ENCODE data around the gene NHERF1. TPM values are rescaled to one million over a fixed set of nuclear protein-coding genes. Genes with fewer than 3 reads are reported as not detected.

The NHERF1 gene
- total RNA-seq, 1 experiment from 2014 or later: 90.8 TPM

- no peaks in the 10 kb centered on the region for H3K9me3 ChIP-seq (ENCODE audit: control insufficient read depth, insufficient read depth, low read depth, low read length)
- in situ Hi-C loops (cut with HindIII; ENCODE audit: low pct_unique_long_range_greater_than_20kb, low sequenced_read_pairs) (no loop called here), intact Hi-C loops (cut with micrococcal nuclease; ENCODE audit: unreplicated experiment) (no loop called here)
- ChIA-PET CTCF (no interaction called here), POLR2A (no interaction called here)
- no peaks in the 10 kb centered on the region for H3K36me3 ChIP-seq (ENCODE audit: control insufficient read depth, insufficient read depth, low read length)
- TF ChIP-seq POLR2AphosphoS5 (IDR thresholded peaks at IDR 0.05; ENCODE audit: low read depth, low read length): no peak
- no peak for TF ChIP-seq CTCF (IDR thresholded peaks at IDR 0.05)
- TF ChIP-seq SIN3A (IDR thresholded peaks at IDR 0.05; ENCODE audit: borderline replicate concordance, insufficient read depth, low read depth, low read length): no peak
- TF ChIP-seq TCF7L2 (IDR thresholded peaks at IDR 0.05; ENCODE audit: low read depth, low read length): no peak
- TF ChIP-seq REST (IDR thresholded peaks at IDR 0.05; ENCODE audit: insufficient read depth in 1 of 2, low read depth in 2 of 2, low read length in 1 of 2): no peak
- no TSS peak for BruUV-seq (replicated peaks)
- H3K27me3 ChIP-seq (ENCODE audit: control insufficient read depth, insufficient read depth, low read length): no peaks in the 10 kb centered on the region
- H3K4me3 ChIP-seq (ENCODE audit: low read depth in 2 of 2, low read length in 2 of 2): no peak overlapping the region
- no peak overlapping the region for H3K27ac ChIP-seq (ENCODE audit: low read length)
- H3K4me1 ChIP-seq (ENCODE audit: control insufficient read depth, insufficient read depth, low read length): no peaks in the 10 kb centered on the region
- DNase-seq (ENCODE audit: low read depth, low spot score): no peak
- ATAC-seq: no peak
Observed at GRCh38 chr17:74728702-74729075, 19.7 kb upstream of the NHERF1 start.

- Histone ChIP-seq H3K9me3 (ENCODE audit: control insufficient read depth, insufficient read depth, low read depth, low read length) (no peaks in the 10 kb centered on the region), H3K4me1 (ENCODE audit: control insufficient read depth, insufficient read depth, low read length) (no peaks in the 10 kb centered on the region), H3K36me3 (ENCODE audit: control insufficient read depth, insufficient read depth, low read length) (no peaks in the 10 kb centered on the region), H3K27ac (ENCODE audit: low read length) (no peak overlapping the region), H3K27me3 (ENCODE audit: control insufficient read depth, insufficient read depth, low read length) (no peaks in the 10 kb centered on the region), H3K4me3 (ENCODE audit: low read depth in 2 of 2, low read length in 2 of 2) (no peak overlapping the region)
- ChIA-PET POLR2A (no interaction called here), CTCF (no interaction called here)
- no peak for DNase-seq (ENCODE audit: low read depth, low spot score)
- intact Hi-C loops (cut with micrococcal nuclease; ENCODE audit: unreplicated experiment): no loop called here
- ATAC-seq: no peak
- TF ChIP-seq POLR2AphosphoS5 (IDR thresholded peaks at IDR 0.05; ENCODE audit: low read depth, low read length) (no peak), TCF7L2 (IDR thresholded peaks at IDR 0.05; ENCODE audit: low read depth, low read length) (no peak), CTCF (IDR thresholded peaks at IDR 0.05) (no peak), SIN3A (IDR thresholded peaks at IDR 0.05; ENCODE audit: borderline replicate concordance, insufficient read depth, low read depth, low read length) (no peak), REST (IDR thresholded peaks at IDR 0.05; ENCODE audit: insufficient read depth in 1 of 2, low read depth in 2 of 2, low read length in 1 of 2) (no peak)
- no TSS peak for BruUV-seq (replicated peaks)
- in situ Hi-C loops (cut with HindIII; ENCODE audit: low pct_unique_long_range_greater_than_20kb, low sequenced_read_pairs): no loop called here
Observed at GRCh38 chr17:74729368-74729767, 19.1 kb upstream of the NHERF1 start.
